T1000 (cell line): ENCODE measurements around the gene LRP5.

Experiments
- DNase-seq: peaks from one replicate; lab custom pipeline; 2025; ENCODE audit warnings: mixed read lengths; lab: John Stamatoyannopoulos, UW

LRP5 gene

GRCh38 chr11:68347345-68347744 lies 35.0 kb downstream of the LRP5 start:
- DNase-seq = no peak

- DNase-seq = no peak
Measured at GRCh38 chr11:68347841-68348240, 35.5 kb downstream of the LRP5 start.

- no peak for DNase-seq
Measured at GRCh38 chr11:68349461-68350249, 37.3 kb downstream of the LRP5 start.

- no peak for DNase-seq
Measured at GRCh38 chr11:68350759-68351449, 38.5 kb downstream of the LRP5 start.

GRCh38 chr11:68351450-68352275 lies 39.3 kb downstream of the LRP5 start:
- DNase-seq = no peak

- DNase-seq = no peak
Measured at GRCh38 chr11:68352591-68352990, 40.2 kb downstream of the LRP5 start.

GRCh38 chr11:68353118-68353517 lies 40.7 kb downstream of the LRP5 start:
- DNase-seq = no peak

- no peak for DNase-seq
Measured at GRCh38 chr11:68353669-68354068, 41.3 kb downstream of the LRP5 start.

- peak; percentile 41 for DNase-seq
Measured at GRCh38 chr11:68354148-68354872, 41.9 kb downstream of the LRP5 start.

GRCh38 chr11:68355471-68355870 lies 43.1 kb downstream of the LRP5 start:
- no peak for DNase-seq

GRCh38 chr11:68357568-68357967 lies 45.2 kb downstream of the LRP5 start:
- no peak for DNase-seq

GRCh38 chr11:68358416-68358815 lies 46.0 kb downstream of the LRP5 start:
- peak; percentile 24 for DNase-seq

- DNase-seq = no peak
Measured at GRCh38 chr11:68361702-68362101, 49.3 kb downstream of the LRP5 start.

GRCh38 chr11:68362801-68363379 lies 50.5 kb downstream of the LRP5 start:
- DNase-seq = no peak

- DNase-seq = no peak
Measured at GRCh38 chr11:68363776-68364175, 51.4 kb downstream of the LRP5 start.

- DNase-seq = no peak
Measured at GRCh38 chr11:68364581-68364980, 52.2 kb downstream of the LRP5 start.

- DNase-seq = no peak
Measured at GRCh38 chr11:68365943-68366435, 53.6 kb downstream of the LRP5 start.

- DNase-seq = no peak
Measured at GRCh38 chr11:68367252-68367651, 54.9 kb downstream of the LRP5 start.

GRCh38 chr11:68369756-68370155 lies 57.4 kb downstream of the LRP5 start:
- DNase-seq = no peak

- DNase-seq = no peak
Measured at GRCh38 chr11:68370211-68371111, 58.1 kb downstream of the LRP5 start.
